K562 treated with DMSO at 1 percent for 4 hours (cell line): ENCODE results near the gene MYO18B. TPM values are rescaled to one million over a fixed set of nuclear protein-coding genes. Genes with fewer than 3 reads are reported as not detected.

Experiments
- total RNA-seq: library from RNA; unstranded; fragments of 300-600 nt; gene quantifications from 2 replicates; pipeline ENCODE4 v1.2.3, GENCODE V29; 2022; ENCODE audit not compliant: insufficient read depth

The MYO18B gene
- total RNA-seq = 15.5 and 18.5 TPM in 2 replicates

GRCh38 chr22:25741692-25742626 is at the start of gene MYO18B:
MYO18B (plus strand) TSS chr22:25742188; CDS start chr22:25761093, 18,905 bp downstream.

Other genes with a start within 250 kb of the MYO18B start
- gene GRK3, start 177.5 kb upstream of the MYO18B start, total RNA-seq = 3.4 and 4.3 TPM in 2 replicates